ENCODE results near the gene GJC2. TPM values are rescaled to one million over a fixed set of nuclear protein-coding genes. Genes with fewer than 3 reads are reported as not detected.

Gene GJC2
- total RNA-seq, 1 donor from 2014 or later = 2.8 TPM

DNA sequence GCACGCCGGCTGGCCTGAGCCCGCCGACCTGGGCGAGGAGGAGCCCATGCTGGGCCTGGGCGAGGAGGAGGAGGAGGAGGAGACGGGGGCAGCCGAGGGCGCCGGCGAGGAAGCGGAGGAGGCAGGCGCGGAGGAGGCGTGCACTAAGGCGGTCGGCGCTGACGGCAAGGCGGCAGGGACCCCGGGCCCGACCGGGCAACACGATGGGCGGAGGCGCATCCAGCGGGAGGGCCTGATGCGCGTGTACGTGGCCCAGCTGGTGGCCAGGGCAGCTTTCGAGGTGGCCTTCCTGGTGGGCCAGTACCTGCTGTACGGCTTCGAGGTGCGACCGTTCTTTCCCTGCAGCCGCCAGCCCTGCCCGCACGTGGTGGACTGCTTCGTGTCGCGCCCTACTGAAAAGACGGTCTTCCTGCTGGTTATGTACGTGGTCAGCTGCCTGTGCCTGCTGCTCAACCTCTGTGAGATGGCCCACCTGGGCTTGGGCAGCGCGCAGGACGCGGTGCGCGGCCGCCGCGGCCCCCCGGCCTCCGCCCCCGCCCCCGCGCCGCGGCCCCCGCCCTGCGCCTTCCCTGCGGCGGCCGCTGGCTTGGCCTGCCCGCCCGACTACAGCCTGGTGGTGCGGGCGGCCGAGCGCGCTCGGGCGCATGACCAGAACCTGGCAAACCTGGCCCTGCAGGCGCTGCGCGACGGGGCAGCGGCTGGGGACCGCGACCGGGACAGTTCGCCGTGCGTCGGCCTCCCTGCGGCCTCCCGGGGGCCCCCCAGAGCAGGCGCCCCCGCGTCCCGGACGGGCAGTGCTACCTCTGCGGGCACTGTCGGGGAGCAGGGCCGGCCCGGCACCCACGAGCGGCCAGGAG is 8.6 kb downstream of the GJC2 start:
- no peak for DNase-seq (ENCODE audit: low spot score)

DNA sequence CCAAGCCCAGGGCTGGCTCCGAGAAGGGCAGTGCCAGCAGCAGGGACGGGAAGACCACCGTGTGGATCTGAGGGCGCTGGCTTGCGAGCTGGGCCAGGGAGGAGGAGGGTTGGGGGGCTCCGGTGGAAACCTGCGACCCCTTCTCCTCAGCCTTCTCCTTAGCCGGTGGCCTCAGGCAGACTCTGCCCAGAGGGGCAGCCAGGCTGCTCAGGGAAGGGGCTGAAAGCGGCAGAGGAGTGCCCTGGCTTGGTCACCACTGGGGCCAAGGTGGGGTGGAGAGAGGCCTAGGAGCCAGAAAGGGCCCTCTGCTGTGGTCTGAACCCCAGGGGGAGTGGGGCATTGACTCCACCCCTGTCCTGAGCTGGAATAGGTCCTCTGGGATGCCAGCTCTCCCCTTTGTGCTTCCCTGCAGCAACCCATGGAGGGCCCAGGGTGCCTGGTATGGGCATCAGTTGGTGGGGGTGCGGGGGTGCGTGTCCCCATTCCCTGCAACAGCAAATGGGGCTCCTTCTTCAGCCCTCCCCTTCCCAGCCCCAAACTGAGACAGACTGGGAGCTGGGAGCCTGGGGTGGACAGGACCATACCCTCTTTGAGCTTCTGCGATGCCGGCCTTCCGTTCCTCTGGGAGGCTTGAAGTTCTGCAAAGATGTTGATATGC is 9.4 kb downstream of the GJC2 start:
- no peak for DNase-seq (ENCODE audit: low spot score)

DNA sequence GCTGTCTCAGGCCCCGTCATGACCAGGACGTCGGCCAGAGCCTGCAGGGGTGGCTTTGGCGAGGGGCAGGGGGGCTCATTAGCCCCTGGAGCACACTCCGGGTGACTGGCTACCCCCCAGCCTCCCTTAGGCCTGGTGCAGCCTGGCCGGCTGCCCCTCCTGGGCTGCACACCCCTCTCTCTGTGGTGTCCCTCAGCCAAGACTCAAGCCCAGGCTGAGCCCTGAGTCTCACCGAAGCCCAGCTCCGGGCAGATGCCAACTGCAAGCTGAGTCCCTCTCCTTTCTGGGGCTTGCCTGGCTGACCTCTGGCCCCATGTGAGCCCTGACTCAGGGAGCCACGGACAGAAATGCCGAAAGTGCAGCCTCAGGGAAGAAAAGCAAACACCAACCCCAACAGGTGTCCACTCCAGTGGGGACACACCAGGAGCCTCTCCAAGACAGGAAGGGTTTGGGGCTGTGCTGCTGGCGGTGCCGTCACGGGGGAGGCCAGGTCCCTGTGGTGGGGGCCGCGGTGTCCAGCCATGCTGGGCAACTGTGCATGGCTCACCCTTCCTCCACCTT is 10.6 kb downstream of the GJC2 start:
- DNase-seq (ENCODE audit: low spot score) = no peak

DNA sequence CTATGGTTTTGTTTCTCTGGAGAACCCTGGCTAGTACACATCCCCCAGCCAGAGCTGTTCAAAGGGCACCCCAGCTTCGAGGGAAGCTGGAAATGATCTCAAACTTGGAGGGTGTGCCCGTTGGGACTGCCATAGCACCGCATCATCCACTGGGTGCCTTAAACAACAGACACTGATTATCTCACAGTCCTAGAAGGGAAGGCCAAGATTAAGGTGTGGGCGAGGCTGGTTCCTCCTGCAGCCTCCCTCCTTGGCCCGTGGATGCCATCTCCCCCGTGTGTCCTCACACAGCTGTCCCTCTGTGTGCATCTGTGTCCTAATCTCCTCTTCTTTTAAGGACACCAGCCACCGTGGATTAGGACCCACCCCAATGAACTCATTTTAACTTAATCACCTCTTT is 11.6 kb downstream of the GJC2 start:
- DNase-seq (ENCODE audit: low spot score) = no peak

DNA sequence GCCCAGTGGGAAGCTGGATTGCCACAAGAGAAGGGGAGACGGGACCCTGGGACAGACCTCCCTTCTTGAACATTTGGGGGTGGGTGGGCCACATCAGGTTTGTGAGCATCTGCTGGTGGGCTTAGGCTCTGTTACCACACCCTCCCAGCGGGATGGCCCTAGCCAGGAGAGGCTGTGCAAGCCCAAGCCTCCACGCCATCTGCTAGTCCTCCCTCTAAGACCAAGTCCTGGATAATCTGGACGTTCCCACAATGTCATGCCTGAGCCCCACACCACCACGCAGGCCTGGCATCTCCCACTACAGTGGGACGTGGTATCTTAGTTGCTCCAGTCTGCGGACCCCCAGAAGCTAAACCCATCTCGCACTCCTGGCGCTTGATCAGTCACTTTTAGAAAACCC is 12.1 kb downstream of the GJC2 start:
- no peak for DNase-seq (ENCODE audit: low spot score)

DNA sequence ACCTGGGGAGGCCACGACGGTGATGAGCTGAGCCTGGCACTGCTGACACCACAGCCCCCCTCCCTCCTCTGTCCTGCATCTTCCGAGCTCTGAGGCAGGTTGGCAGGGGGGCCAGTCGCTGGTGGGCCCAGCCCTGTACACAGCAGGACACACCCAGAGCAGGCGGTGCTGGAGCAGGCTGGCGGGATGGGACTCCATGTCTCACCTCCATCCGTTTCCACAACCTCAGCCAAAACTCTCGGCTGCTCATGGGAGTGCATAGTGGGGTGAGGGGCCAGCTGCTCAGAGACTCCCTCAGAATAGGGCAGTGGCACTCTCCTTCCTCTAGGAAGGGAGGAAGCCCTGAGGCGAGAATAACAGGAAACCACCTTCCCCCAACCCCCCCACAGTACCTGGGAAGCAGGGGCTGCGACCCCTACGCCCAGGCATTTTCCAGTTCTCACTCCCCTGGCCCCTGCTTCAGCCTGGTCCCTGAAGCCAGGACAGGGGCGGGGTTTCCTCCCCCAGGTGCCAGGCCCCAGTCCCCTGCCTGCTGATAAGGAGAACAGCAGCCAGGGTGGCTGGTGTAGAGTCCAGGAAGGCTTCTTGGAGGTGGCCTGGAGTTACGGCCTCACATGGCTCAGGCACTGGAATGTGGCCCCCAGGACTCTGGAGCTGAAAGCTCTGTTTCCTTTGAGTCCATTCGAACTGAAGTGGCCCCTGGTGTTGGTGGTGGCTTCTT is 12.7 kb downstream of the GJC2 start:
- DNase-seq (ENCODE audit: low spot score) = no peak

DNA sequence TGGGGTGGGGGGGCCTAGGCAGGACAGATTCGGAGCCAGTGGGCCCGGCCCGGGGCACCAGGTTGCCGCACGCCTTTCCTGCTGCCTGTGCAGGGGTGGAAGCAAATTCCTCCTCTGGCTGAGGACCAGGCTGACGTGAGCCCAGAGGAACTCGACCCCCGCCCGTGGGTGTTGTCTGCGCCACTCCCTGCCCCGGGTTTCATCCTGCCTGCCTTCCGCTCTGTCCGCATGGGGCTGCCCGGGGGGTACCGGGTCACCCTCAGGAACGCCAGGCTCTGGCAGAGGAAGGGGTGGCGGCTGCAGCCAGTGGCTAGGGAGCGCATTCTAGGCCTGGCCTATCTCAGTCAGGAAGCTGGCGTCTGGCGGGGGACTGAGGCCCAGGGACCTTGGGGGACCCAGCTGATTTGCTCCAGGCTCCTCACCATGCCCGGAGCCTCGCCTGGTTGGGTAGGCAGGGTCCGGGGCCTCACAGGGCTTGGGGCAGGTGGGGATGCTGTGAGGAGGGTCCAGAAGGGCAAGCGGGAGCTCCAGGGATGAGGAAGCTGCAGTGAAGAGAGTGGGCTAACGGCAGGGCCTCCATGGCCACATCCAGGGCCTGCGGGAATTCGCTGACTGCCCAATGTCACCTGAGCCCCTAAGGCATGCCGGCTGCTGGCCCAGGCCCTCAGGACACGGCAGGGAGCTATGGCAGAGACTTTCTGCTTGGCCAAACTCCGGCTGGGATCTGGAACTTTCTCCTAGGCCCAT is 13.4 kb downstream of the GJC2 start:
- no peak for DNase-seq (ENCODE audit: low spot score)

DNA sequence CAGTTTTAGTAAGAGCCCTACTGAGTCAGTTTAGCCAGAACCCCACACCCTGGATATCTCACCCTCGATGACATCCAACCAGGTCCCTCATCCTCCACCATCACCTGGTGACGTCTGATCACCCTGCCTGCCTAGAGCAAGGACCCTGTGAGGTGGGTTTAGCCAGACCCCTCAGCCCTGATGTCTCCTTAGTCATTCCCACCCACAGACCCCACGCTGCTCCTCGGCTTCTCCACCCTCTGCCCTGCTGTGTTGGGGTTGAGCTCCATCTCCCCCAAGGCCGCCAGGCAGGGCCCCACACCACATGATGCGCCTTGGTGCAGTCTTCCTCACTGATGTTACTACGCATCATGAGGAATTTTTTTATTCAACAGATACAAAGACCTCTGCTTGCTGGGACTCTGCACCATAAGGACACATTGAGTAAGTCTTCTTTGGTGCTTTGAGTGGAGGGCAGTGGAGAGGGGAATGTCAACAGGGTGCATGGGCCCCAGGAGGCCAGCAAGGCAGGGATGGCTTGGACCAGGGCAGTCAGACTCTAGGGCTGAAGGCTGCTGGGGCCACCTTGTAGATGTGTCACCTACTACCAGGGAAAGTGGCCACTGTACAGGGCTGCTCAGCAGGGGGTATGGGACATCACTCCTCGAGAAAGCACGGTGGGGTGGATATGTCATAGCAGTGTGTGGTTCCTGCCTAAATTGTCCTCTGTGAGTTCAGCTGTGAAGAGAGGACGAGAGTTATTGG is 14.2 kb downstream of the GJC2 start:
- DNase-seq (ENCODE audit: low spot score) = no peak

DNA sequence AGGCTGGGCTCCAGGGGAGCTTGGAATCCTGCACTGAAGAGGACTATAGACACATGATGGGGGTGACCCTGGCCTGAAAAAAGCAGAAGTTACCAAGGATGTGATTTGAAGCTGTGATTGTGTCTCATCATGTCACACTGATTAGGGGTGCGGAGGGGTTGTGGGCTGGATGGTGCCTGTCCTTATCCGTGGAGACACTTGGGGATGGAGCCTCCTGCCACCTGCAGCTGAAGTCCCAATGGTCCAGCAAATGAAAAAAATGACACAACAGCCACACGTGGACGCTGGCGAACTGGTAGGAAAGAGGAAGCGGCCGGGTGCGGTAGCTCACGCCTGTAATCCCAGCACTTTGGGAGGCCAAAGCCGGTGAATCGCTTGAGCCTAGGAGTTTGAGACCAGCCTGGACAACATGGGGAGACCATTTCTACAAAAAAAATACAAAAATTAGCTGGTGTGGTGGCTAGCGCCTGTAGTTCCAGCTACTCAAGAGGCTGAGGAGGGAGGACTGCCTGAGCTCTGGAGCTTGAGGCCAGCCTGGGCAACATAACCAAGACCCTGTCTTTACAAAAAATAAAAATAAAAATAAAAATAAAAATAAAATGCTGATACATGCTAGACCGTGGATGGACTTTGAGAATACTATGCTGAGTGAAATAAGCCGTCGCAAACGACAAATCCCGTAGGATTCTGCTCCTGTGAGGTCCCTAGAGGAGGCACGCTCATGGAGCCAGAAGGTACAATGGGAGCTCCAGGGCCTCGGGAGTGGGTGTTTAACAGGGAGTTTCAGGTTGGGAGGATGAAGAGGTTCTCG is 15.0 kb downstream of the GJC2 start:
- no peak for DNase-seq (ENCODE audit: low spot score)

DNA sequence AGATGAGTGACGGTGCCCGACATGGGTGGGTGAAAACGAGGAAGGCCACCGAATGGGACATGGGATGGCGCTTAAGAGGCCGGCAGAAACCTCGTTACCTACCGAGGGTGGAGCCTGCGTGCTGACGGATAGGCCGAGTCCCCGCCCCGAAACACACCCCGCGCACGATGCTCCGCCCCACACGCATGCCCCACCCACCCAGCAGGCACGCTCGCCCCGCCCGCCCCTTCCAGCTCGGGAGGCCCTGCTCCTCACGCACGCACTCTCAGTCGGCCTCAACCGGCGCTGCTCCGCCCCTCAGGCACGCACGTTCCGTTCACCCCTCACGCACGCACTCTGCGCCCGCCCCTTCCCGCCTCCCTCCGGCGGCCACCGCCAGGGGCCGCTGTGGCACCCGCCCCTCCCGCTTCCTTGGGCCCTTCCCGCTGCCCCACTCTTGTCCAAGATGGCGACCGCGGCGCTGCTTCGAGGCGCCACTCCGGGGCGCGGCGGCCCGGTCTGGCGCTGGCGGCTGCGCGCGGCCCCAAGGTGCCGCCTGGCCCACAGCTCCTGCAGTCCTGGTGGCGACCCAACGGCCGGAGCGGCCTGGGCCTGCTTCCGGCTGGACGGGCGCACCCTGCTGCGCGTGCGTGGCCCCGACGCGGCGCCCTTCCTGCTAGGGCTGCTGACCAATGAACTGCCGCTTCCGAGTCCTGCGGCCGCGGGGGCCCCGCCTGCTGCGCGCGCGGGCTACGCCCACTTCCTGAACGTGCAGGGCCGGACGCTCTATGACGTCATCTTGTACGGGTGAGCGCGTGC is 15.8 kb downstream of the GJC2 start, which contains the start of gene IBA57:
Gene IBA57, plus strand, starts transcription at position 433 of the 798 bp plus-strand sequence. Its CDS starts 13 bp downstream, at position 446.
- DNase-seq (ENCODE audit: low spot score) = peak; percentile 99

DNA sequence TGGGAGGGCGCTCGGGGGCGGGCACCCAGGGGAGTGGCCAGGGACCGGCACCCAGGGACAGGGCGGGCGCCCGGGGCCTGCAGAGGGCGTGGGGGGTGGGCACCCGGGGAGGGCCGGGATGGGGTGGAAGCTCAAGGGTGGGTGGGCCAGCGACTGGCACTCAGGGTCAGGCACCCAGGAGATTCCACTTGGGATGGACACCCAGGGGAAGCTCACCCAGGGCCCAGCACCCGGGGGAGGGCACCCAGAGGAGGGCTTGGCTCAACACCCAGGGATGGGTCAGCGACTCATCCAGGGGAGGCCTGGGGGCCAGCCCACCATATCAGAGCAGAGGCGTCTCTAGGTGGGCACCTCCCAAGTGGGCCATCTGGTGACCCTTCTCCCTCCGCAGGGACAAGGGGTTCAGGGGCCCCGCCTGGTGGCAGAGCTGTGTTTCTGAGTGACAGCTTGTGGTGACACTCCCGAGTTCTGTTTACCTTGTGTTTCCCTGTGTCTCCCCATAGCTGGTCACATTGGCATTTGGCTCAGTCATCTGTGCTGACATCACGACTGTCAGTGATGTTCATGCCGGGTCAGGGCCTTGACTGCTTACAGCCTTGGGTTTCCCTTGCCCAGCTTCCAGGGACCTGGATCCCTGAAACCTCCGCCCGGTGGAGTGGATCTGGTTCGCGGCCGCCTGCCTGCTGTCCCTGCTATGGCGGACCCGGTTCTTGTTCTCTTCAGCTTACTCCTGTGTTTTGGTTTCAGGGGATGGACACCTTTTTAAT is 16.6 kb downstream of the GJC2 start:
- DNase-seq (ENCODE audit: low spot score) = peak; percentile 76

DNA sequence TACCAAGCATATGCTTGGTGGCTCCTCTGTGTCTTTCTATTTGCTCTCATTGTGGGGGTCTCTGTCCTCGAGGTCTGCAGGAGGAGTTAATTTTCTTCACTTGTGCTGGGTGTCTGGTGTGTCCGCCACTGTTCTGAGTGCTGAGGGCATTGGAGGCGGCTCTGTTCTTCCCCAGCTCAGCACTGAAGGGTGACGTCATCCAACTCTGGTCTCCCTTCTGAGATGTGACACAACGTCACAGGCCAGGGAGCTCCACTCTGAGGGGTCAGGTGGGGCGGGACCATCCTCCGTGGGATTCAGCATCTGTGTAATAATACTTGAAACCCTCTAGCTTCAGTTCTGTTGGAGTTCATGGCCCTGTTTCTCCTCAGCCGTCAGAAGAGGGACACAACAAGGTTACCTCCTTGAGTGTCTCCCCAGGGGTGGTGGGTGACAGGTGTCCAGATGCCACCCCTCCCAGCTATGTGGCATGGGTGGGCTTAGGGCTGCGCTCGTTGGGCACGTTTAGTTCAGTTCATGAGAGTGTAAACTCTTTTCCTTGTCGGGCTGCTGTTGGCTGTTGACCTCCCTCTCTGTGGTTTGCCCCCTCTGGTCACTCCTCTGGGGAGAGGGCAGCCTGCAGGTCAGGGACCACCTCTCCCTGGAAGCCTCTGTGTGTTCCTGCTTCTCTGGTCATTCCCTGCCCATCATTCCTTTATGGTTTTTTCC is 19.0 kb downstream of the GJC2 start:
- no peak for DNase-seq (ENCODE audit: low spot score)

DNA sequence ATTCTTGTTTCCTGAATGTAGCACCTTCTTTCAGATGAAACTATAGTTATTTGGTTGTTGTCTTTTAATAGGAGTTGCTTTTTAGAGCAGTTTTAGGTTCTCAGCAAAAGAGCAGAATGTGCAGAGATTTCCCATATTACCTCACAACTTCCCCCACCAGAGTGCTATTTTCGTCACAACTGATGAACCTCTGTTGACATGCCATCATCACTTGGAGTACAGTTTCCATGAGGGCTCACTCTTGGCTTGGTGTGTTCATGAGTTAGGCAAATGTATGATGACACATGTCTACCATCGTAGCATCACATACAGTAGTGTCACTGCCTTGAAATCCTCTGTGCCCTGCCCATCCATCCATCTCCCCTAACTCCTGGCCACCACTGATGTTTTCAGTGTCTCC is 19.6 kb downstream of the GJC2 start:
- no peak for DNase-seq (ENCODE audit: low spot score)

DNA sequence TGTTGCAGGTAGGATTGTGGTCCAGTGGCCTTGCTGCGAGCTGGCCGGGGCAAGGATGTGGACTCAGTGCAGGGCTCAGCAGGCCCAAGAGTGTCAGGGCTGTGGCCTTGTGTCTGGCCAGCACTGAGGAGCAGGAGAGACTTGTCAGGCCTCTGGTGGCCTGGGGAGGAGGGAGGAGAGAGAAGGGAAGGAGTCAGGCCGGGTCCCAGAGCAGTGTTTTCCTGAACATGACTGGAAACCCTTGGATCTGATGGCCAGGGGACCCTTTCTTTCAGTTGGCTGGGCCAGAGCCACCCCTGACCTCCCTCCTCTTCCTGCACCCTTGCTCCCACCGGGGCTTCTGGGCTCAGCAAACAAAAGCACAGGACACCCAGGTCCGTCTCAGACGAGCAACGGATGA is 20.9 kb downstream of the GJC2 start:
- no peak for DNase-seq (ENCODE audit: low spot score)

DNA sequence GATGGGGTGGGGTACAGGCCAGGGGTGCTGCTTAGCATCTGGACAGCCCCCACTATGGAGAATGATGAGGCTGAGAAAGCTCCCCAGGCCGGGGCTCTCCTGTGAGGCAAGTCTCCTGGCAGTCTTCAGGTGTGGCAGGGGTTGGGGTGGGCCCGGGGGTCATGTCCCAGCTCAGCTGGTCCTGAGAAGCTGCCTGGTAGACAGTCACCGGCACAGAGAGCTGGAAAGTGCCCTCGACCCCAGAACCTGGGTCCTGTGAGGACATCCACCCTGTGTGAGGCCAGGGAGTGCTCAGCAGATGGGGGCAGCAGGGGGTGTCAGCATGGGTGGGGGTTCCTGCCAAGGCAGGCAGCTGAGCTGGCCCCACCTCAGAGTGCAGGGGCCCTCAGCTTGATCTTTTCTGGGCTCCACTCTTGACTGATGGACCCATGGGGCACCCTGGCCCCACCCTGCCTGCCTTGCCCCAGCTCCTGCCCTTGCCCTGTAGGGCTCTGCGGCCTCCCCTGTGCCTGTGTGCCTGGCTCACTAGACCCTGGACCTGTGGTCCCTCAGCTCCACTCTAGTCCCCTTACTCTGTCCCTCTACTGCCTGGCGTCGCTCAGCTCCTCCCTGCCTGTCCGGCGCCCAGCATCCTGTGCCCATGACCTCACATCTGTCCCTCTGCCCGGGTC is 21.6 kb downstream of the GJC2 start:
- DNase-seq (ENCODE audit: low spot score) = no peak

DNA sequence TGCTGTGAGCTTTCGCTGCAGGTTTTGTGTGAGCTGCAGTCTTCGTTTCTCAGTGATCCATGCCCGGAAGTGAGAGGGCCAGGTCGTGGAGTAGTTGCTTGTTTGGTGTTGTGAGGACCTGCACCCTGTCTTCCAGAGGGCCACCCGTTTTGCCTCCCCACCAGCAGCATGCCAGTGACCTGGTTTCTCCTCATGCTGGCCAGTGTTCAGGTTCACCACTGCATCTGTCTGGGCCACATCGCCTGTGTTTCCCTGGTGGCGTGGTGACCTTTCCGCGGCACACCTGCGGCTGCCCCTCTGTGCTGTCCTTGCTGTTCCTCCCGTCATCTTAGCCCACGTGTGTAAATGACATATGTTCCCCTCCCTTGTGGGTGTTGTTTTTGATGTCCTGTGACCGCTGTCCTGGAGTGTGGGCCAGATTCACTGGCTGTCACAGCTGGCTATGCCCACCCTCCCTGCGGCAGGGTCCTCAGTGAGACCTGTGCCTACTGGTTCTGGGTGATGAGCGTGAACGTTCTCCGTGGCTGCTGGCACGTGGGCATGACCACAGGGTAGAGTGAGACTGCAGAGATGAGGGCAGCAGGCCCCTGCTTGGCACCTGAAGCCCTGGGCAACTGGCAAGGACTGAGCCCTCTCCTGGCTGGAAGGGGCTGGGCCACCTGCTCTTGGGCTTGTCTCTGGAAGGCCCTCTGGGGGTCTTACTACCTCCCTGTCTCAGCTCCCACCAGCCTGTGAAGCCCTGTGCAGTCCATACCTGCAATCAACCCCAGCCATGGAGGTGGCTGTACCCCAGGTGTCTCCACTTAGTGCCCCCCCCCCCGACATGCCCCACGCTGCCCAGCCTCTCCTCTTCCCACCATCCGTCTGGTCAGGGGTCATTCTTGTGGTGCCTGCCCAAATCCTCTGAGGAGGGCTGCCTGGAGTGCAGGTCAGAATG is 23.1 kb downstream of the GJC2 start:
- DNase-seq (ENCODE audit: low spot score) = no peak

Measured in mucosa of gallbladder (tissue), 1 donor.